Measurements from ENCODE around the gene KIF13A.
"Not testable (repeated sequence)": the region's sequence is repeated elsewhere in the genome, so short reads cannot be mapped to it uniquely, and the experiment has no call there.

KIF13A gene

GRCh38 chr6:17932330-17932852 lies 55.0 kb downstream of the KIF13A start:
- DNase-seq (ENCODE audit: low read depth, low spot score): no peak

DNA sequence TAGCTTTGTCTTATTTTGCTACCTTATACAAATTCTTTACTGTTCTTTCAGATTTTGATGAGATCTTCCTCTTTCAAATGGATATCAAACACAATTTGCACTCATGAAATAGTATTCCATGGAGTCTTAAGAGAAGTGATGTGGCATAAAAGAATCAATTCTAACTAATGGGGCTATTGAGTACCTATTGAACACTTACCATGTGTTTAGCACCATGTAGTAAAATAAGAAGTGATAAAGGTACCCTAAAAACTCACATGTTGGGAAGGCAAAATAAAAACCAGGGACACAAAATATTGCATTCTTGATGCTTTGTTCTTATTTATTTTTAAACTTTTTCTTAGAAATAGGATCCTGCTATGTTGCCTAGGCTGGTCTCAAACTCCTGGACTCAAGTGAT lies 56.2 kb downstream of the KIF13A start:
- no peak for DNase-seq (ENCODE audit: low read depth, low spot score)

GRCh38 chr6:17930321-17930993 lies 57.0 kb downstream of the KIF13A start:
- DNase-seq (ENCODE audit: low read depth, low spot score): no peak

DNA sequence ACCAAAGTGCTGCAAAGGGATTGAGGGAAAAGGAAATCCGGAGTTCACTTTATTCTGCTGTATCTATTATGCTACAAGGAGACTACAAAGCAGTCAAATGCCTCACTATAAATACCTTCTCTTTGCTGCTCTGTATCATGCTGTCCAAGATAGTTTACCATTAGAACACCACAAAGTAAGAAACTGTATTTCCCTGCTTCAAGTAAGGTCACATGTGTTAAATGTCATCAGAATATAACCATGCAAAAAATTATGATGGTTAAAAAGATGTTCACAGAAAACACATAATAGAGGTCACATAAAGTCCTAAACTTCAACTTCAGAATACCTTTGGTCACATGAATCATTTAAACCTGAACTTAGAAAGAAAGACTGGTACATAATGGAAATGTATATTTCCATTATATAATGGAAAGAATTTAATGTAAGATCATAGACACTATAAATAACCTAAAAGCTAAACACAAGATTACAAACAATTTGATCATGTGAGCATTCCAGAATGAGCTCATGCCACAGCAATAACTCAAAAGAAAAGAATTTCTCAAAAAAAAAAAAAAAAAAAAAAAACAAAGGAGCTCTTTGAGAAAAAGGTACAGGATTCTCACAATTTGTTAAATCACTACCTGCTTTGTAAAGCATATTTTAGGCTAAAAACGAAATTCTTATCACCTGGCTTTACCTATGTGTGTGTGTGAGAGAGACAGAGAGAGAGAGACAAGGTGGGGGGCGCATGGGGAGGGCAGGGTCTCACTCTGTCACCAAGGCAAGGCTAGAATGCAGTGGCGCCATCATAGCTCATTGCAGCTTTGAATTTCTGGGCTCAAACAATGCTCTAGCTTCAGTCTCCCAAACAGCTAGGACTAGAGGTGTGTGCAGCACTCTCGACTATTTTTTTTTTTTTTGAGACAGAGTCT lies 58.7 kb downstream of the KIF13A start:
- DNase-seq (ENCODE audit: low read depth, low spot score): no peak

GRCh38 chr6:17927705-17928104 lies 59.7 kb downstream of the KIF13A start:
- no peak for DNase-seq (ENCODE audit: low read depth, low spot score)

GRCh38 chr6:17923401-17923863 lies 64.0 kb downstream of the KIF13A start:
- DNase-seq (ENCODE audit: low read depth, low spot score): no peak

DNA sequence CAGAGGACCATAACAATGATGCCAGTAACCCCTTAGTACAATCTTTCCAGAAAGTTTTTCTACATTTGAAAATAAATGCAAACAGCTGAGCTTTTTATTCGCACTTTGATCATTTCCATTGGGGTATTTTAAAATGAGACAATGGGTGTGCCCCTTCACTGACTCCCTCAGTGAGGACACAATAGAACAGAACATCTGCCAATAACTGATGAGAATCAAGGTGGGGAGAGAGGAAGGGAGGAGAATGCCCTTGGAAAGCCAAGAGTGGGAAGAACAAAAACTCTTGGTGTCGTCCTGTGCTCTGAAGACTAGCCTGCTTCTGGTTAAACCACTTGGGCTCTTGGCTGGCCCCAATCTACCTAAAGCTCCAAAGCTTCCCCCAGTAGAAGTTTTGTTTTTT lies 66.0 kb downstream of the KIF13A start:
- no peak for DNase-seq (ENCODE audit: low read depth, low spot score)

GRCh38 chr6:17919496-17919895 lies 67.9 kb downstream of the KIF13A start:
- no peak for DNase-seq (ENCODE audit: low read depth, low spot score)

GRCh38 chr6:17917837-17918763 lies 69.3 kb downstream of the KIF13A start:
- no peak for DNase-seq (ENCODE audit: low read depth, low spot score)

- DNase-seq (ENCODE audit: low read depth, low spot score): no peak
Measured at GRCh38 chr6:17914651-17915050, 72.8 kb downstream of the KIF13A start.

DNA sequence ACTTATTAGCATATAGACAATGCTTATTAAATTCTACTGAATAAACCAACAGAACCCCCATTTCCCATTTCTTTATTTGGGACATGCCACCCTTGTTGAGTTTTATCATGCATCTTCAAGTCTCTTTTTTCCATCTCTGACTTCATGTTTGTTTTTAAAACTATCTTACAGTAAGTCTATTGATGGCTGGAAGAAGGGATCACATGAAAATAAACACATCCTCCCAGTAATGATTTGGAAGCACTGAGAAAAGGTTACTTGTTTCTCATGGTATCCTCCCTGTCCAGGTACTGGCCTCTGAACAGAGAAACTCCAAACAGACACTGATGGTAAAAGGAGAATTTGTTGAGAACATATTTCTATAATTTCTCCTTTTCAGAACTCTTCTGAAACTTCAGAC lies 74.9 kb downstream of the KIF13A start:
- DNase-seq (ENCODE audit: low read depth, low spot score): no peak

- DNase-seq (ENCODE audit: low read depth, low spot score): not testable (repeated sequence)
Measured at GRCh38 chr6:17911656-17912055, 75.8 kb downstream of the KIF13A start.

DNA sequence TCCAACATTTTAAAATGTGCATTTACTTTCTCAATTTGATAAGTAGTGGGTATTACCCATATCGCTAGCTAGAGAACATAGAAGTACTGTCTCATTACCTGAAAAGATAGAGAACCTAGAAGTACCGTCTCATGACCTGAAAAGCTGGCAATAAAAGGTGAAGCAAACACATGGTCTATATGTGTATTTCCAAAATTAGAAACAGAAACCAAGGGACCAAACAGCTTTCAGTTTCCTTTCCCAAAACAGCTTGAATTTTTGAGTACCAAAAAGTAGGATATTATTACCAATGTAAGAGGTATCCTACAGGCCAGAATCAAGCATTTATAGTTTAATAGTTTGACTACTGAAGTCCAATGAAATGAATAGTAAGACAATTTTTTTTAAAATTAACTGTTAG lies 77.2 kb downstream of the KIF13A start:
- no peak for DNase-seq (ENCODE audit: low read depth, low spot score)

DNA sequence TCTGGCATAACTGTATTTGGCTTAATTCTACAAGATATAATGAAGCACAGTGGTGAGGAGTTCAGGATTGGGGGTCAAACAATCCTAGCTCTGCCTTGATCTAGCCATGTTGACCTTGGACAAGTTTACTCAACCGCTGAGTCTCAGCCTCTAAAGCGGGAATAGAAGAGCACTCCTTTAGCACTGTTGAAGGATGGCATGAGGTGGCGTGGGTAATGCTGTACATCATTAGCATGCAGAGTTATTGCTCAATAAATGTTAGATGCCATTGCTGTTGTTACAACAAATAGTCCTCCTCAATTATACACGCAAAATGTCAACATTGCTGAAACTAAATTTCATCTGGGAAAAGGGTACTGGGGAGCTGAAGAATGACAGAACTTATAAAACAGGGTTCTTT lies 78.6 kb downstream of the KIF13A start:
- no peak for DNase-seq (ENCODE audit: low read depth, low spot score)

GRCh38 chr6:17907406-17908229 lies 79.8 kb downstream of the KIF13A start:
- DNase-seq (ENCODE audit: low read depth, low spot score): no peak

- DNase-seq (ENCODE audit: low read depth, low spot score): no peak
Measured at GRCh38 chr6:17905611-17906592, 81.5 kb downstream of the KIF13A start.

- DNase-seq (ENCODE audit: low read depth, low spot score): no peak
Measured at GRCh38 chr6:17904491-17905120, 82.8 kb downstream of the KIF13A start.

DNA sequence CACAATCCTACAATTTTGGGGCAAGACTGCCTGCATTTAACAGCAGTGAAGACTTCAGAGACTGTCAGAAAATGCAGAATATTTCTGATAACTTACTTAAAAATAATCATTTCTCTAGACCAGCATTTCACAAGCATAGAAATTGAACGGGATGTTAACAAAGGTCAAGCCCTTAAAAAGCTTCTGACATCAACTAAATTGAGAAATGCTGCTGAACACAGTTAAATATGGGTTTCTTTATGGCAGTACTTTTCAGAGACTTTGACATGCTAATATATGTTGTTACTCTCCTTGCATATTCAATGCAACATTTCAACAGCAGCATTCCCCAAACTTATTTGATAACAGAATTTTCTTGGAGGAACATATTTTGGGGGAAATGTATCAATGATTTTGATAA lies 84.5 kb downstream of the KIF13A start:
- DNase-seq (ENCODE audit: low read depth, low spot score): no peak

- DNase-seq (ENCODE audit: low read depth, low spot score): no peak
Measured at GRCh38 chr6:17901493-17901892, 85.9 kb downstream of the KIF13A start.

All from iPS DF 19.7 (cell line).